Gastroesophageal sphincter (tissue), 3 donors: Measurements from ENCODE around the gene MARCHF4.

Experiments used
- CTCF ChIP-seq, 4 experiments: fragments of 200-600 bp in 2 of 4; fragments of 450-650 bp in 2 of 4; sonication (generic) in 1 of 4; IDR thresholded peaks; one replicate each; pipeline ENCODE4 v1.5.1; 2017 to 2019; ENCODE audit warnings: antibody characterized with exemption in 4 of 4, mild to moderate bottlenecking in 2 of 4, moderate library complexity in 2 of 4
- EP300 ChIP-seq: sonication (generic); formaldehyde crosslinking; IDR thresholded peaks from one replicate; pipeline ENCODE4 v1.6.1; 2017; ENCODE audit warnings: antibody characterized with exemption, mild to moderate bottlenecking

GRCh38 chr2:216344206-216344949 lies 27.9 kb downstream of the MARCHF4 start:
- TF ChIP-seq CTCF (IDR thresholded peaks at IDR 0.05) (no peak), EP300 (no peak)
